GM21360 (cell line): ENCODE data around the gene TUBB3.

Experiments used
- ATAC-seq: cut with Tn5 transposase; IDR thresholded peaks from one replicate; pipeline ENCODE4 v1.9.1; 2021; ENCODE audit warnings: mild to moderate bottlenecking, moderate library complexity; ENCODE audit not compliant: unreplicated experiment

Gene TUBB3

DNA sequence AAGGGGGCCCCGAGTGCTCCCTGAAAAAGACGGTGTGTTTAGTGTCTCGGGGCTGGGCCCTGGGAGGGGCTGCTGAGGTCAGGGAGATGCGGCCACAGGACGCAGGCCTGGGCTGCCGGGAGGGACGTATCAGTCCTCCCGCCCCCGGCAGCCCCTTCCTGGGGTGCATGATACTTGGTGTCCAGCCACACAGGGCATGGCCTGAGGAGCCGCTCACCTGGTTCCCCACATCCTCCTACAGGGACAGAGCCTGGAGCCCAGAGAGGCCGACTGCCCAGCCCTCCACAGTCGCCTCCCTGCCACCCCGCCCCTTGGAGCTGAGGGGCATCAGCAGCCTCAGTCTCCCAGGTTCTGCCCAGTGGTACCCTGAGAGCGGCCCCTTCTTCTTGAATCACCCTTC lies 13.4 kb downstream of the TUBB3 start:
- no peak for ATAC-seq

DNA sequence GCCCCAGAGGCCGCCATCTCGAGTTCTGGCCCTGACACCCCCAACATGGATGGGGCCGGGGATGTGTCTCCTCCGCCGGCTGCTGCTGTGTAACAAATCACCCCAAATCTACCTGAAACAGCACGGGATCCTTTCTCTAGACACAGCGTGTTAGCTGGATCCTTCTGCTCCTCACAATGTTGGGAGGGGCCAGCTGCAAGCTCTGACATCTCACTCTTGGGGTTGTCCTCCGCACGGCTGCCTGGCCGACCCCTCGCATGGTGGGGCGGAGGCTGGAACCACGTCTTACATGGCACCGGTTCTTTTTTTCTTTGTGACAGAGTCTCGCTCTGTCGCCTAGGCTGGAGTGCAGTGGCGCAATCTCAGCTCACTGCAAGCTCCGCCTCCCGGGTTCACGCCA lies 13.8 kb downstream of the TUBB3 start:
- ATAC-seq: no peak

DNA sequence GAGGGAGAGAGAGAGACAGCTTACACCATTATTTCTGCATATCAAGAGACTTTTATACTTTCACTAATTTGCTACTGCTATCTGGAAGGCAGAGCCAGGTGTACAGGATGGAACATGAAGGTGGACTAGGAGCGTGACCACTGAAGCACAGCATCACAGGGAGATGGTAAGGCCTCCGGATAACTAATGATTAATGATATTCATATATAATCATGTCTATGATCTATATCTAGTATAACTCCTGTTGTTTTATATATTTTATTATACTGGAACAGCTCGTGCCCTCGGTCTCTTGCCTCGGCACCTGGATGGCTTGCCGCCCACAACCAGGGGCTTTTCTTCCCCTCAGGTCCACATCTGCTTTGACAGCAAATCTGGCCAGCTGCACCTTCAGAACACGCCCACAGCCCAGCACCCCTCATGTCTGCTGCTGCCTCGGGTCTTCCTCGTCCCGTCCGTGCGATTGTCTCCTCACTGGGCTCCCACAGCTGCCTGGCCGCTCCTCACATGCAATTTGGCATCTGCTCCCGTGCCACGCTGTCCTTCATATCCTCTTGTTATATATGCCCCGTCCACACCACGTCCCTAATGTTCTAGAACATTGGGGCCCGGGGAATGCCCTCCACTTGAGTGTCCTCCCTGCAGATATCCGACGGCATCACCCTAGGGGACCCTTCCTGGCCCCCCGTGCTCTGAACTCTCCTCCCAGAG lies 15.2 kb downstream of the TUBB3 start:
- no peak for ATAC-seq

DNA sequence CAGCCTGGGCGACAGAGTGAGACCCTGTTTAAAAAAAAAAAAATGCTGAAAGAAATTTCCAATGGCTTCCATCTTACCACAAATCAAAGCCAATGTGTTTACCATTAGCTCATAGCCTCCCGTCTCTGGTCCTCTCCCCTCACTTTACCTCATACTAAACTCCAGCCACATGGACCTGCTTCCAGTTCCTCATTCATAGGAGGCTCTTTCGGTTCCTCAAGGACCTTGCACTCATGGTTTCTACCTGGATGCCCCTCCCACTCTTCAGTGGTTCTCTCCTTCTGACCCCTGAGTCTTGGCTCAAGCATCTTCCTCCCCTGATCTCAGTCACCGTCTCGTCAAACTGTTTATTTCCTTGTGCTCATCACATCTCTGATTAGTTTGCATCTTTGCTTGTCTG lies 21.6 kb downstream of the TUBB3 start:
- no peak for ATAC-seq

DNA sequence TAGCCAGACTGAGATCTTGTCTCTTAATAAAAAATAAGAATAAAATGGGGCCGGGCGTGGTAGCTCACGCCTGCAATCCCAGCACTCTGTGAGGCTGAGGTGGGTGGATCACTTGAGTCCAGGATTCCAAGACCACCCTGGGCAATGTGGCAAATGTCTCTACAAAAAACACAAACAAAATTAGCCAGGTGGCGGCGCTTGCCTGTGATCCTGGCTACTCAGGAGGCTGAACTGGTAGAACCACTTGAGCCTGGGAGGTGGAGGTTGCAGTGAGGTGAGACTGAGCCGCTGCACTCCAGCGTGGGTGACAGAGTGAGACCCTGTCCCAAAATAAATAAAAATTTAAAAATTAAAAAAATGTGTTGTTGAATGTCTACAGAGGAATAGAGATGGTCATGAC lies 22.5 kb downstream of the TUBB3 start:
- ATAC-seq: no peak

DNA sequence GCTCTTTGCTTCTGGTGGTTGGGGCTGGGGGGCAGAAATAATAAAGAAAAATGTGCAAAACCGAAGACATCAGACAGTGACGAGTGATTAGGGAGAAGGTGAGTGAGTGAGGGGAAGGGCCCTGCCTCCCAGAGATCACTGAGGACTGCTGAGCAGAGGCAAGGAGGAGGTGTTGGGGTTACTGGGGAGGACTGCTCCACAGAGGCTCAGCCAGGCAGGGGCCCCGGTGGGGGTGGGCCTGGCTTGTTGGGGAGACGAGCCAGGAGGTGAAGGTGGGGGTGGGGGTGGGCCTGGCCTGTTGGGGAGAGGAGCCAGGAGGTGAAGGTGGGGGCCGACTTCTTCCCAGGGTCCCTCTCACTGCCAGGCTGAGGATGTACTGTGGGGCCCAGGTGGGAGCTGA lies 23.4 kb downstream of the TUBB3 start:
- no peak for ATAC-seq

DNA sequence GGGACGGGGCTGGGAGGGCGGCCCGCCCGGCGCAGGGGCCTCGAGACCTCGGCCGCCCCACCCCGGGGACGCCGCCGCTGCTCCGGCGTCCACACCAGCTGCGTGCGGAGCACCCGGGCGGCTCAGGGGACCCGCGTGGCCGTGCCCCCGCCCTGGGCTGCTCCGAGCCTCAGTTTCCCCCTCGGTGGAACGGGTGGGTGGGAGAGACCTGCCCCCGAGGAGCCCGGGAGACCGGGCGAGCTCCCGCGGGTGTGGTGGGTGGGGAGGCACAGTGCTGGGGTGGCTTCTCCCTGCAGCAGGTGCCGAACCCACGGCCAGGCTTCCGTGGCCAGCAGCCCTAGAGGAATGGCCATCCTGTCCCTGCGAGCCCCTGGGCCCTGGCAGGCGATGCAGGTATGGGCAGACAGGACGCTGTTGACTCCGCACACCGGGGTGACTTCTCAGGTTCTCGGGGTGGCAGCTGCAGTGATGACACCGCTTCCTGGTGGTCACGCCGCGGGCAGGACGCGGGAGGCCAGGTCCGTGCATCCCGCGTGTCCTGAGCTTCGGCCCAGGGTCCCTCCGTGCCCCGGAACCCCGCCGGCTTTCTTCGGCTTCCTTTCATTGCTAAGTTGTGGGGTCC lies 26.1 kb downstream of the TUBB3 start:
- no peak for ATAC-seq

DNA sequence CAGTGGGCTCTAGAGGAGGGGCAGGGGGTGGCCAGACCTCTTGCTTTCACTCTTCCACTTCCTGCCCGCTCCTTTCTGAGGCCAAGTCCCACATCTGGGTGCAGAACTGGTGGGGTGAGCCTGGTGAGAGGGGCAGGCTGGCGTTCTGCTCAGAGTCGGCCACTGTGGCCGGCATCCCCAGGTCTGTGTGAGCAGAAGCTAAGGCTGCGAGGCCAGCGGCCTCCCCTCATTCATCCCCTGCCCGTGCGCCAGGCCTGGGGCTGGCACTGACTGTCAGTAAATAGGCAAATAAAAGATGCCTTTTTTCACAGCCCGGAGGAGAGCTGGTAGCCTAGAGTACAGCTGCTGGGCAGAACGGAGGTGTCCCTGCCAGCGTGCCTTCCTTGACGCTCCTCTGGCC lies 26.6 kb downstream of the TUBB3 start:
- no peak for ATAC-seq

DNA sequence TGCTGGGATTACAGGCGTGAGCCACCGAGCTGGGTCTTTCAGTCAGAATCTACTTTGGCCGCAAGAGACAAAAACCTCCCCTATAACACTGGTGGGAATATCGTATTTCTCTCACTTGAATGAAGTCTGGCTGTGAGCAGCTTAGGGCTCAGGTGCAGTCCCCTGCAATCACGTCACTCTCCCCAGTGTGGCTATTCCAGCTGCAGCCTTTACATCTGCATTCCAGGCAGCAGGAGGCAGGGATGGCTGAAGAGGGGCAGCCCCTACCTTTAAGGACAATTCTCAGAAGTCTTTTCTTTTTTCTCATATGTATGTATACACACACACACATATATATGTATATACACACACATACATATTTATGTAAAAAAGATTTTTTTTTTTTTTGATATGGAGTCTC lies 28.4 kb downstream of the TUBB3 start:
- no peak for ATAC-seq

DNA sequence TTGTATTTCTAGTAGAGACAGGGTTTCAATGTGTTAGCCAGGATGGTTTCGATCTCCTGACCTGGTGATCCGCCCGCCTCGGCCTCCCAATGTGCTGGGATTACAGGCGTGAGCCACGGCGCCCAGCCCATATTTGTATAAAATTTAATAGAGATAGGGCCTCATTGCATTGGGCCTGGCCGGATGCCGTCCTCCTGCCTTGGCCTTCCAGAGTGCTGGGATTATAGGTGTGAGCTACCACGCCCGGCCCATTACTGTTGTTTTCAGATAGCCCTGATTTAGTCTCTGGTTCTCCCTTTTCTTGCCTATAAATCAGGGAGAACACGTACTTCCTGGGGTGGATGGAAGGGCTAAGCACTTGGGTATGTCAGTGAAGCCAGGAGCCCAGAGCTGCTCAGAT lies 28.9 kb downstream of the TUBB3 start:
- no peak for ATAC-seq

DNA sequence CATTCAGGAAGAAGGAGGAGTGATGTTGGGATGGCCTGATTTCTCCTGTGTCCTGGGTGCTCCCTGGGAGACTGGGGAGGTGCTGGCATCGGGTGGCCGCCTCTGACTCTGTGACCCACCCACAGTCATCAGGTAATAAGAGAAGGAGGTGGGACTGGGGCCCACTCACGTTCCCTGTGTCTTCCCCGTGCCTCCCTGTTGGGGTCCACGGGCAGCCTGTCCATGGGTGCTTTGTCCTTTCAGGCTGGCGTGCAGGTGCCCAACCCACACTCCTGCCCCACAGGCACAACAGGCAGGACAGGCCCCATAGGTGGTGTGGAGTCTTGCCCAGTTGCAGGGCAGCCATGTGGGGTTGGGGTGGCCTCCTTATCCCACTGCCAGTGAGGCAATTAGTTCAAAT lies 29.4 kb downstream of the TUBB3 start:
- ATAC-seq: no peak

DNA sequence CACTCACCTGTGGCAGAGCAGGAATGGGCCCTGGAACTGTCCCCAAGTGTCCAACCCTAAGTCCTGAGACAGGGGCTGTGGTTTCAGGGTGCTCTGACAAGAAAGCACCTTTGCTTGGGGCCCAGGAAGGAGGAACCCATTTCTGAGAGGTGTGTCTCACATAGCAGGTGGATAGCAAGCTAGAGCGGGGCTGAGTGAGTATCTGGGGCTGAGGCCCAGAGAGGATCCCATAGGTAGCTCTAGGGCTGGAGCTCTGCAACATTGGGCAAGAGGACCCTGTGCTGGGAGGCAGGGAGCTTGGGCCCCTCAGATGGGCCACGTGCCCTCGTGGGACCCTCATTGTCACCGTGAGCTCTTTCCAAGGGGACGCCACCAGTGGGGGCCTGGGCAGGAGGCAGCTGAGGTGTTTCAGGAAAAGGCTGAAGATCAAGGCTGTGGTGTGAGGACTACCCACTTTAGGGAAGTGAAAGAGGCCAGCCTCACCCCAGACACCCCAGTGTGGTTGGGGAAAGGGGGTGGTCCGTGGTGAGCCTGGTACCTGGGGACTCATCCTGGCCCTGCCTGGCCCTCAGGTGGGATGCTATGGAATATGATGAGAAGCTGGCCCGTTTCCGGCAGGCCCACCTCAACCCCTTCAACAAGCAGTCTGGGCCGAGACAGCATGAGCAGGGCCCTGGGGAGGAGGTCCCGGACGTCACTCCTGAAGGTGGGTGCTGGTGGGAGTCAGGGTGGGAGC lies 30.7 kb downstream of the TUBB3 start:
- no peak for ATAC-seq

DNA sequence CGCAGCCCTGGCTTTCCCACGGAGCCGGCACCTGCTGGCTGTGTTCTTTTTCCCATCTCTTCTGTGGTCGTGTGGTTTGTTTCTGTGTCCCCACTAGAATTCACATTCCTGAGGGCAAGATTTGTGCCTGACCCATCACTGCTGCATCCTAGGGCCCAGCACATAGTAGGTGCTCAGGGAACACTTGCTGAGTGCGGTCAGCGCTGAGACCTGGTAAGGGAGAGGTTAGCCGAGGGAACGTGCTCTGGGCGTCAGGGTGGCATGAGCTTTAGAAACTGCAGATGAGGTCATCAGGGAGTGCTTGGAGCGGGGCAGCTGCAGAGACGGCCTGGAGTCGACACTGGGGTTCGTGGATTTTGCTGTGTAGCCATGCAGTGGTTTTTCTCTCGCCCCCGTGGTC lies 31.3 kb downstream of the TUBB3 start:
- no peak for ATAC-seq

DNA sequence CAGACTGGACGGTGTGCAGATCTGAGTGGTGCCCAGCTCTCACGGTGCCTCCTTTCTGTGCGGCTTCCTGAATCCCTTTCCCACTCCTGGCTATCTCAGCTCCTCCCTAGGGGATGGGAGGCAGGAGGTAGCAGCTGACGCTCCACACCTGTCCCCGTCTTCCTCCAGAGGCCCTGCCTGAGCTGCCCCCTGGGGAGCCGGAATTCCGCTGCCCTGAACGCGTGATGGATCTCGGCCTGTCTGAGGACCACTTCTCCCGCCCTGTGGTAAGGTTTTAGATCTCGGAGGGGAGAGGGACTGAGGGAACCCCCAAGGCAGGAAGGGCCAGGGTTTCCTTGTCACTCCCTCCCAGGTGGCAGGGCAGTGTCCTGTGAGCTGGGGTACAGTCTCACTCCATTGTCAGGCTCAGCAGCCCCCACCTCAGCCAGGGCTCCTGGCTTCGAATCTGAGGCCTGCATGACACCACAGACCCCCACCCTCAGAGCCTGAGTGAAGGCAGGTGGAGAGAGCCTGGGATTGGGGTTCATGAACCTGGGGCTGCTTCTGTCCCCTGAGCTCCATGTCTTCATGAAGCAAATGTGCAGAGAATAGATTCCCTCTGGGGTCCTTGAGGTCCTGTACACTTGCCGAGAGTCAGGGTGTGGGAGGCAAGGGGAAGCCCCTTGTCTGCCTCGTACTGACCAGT lies 32.0 kb downstream of the TUBB3 start:
- ATAC-seq: no peak

DNA sequence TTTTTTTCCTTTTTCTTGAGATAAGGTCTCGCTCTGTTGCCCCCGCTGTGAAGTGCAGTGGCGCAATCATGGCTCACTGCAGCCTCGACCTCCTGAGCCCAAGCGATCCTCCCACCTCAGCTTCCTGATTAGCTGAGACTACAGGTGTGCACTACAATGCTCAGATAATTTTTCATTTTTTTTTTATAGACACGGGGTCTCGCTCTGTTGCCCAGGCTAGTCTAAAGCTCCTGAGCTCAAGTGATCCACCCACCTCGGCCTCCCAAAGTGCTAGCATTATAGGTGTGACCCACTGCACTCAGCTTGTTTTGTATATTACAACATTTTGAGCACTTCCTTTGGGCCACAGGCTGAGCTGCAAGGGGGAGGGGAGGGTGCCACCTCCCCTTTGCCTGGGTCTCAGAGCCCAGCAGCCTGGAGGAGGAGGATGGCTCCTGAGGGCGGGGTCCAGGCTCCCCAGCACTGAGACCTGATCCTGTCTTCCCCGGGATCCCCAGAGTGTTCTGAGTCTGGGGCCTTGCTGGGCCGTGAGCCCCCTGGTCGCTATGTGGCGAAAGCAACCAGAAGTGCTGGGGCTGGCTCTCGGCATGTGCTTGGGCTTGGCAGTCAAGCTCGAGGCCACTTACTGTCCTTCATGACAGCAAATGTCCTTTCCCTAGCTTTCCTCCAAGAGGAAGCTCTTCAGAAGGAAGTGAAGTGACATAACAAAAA lies 33.5 kb downstream of the TUBB3 start:
- no peak for ATAC-seq

DNA sequence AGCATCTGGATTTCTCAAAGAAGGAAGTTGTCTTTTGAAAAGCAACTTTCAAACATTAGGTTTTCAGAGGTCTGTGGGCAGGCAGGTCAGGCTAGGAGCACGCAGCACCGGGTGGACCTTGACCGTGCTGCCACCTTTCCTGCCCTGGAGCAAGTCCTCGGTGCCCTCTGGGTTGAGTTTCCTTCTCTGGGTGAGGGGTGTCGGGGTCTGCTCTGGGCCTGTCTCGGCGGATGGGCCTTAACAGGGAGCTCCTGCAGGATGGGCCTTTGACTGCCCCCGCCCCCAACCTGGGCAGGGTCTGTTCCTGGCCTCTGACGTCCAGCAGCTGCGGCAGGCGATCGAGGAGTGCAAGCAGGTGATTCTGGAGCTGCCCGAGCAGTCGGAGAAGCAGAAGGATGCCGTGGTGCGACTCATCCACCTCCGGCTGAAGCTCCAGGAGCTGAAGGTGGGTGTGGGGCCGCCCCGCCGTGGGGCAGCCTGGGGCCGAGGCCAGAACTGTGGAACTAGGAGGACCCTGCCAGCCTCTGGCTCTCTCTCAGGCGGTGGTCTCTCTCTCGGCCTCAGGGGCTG lies 34.2 kb downstream of the TUBB3 start:
- ATAC-seq: no peak

DNA sequence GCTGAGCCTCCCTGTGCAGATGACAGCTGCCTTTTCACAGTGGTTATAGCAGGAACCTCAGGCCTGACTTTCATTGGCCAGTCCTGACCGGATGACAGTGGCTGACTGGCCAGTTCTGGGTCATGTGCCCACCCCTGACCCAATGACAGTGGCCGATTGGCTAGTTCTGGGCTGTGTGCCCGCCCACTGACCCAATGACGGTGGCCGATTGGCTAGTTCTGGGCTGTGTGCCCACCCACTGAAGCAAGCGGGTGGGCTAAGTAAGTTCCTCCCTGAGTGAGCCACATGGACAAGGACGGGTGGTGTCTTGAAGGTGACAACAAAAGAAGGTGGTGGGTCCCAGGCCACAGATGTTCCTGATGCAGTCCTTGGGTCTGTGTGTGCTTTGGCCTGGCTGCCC lies 34.9 kb downstream of the TUBB3 start:
- no peak for ATAC-seq

DNA sequence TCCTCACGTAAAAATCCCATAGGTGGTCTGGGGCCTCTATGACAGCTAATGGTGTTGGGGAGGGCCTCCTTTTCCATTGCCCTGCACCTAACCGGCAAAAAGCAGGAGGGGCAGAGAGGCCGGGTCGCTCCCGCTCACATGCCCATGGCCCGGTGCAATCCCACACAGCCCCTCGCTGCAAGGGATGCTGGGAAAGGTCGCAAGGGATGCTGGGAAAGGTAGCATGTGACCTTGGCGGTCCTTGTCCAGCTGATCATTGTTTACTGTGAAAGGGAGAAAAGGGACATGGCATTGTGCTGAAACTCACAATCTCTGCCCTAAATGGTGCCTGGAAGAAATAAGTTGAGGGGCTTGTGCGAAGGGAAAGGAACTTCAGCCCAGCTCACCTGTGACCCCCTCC lies 35.5 kb downstream of the TUBB3 start:
- ATAC-seq: no peak

DNA sequence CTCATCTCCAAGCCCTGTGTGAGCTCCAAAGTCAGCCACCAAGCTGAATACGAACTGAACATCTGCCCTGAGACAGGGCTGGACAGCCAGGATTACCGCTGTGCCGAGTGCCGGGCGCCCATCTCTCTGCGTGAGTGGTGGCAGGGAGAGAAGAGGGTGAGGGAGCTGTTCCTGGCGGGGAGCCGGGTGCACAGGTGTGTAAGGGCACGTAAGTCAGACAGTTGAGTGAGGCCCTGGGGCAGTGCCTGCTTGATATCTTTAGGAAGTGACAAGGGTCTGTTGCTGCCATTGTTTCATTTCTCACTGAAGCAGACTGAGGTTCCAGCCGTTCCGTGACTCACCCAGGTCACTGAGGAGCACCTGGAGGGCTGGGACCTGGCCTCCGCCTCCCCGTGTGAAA lies 37.8 kb downstream of the TUBB3 start:
- no peak for ATAC-seq

DNA sequence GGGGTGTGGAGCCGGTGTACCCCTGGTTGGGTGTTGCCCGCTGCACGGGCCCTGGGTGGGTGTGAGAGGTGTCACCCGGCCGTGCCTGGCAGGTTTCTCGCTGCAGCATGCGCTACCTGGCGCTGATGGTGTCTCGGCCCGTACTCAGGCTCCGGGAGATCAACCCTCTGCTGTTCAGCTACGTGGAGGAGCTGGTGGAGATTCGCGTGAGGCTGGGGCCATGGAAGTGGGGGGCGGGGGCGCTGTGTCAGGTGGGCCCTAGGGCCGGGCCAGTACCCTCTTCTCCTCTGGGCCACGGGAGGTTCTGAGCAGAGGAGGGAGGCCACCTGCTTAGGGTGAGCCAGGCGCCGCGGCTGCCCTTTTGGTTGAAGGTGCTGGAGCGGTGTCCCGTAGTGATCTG lies 38.8 kb downstream of the TUBB3 start:
- ATAC-seq: no peak
